ENCODE measurements around the gene TRRAP.
"Not testable (repeated sequence)": the region's sequence is repeated elsewhere in the genome, so short reads cannot be mapped to it uniquely, and the experiment has no call there.

The TRRAP gene

GRCh38 chr7:98878365-98879197, at the start of gene TRRAP:
TSS of gene TRRAP (plus strand) at chr7:98878532. CDS start at chr7:98881151, 2,619 bp downstream.
- peak; percentile 83 for DNase-seq

- no peak for DNase-seq
Measured at GRCh38 chr7:98830972-98831548, 47.3 kb upstream of the TRRAP start.

- peak; percentile 46 for DNase-seq
Measured at GRCh38 chr7:98831641-98832221, 46.6 kb upstream of the TRRAP start.

- DNase-seq, result no peak
Measured at GRCh38 chr7:98833022-98833421, 45.3 kb upstream of the TRRAP start.

DNA sequence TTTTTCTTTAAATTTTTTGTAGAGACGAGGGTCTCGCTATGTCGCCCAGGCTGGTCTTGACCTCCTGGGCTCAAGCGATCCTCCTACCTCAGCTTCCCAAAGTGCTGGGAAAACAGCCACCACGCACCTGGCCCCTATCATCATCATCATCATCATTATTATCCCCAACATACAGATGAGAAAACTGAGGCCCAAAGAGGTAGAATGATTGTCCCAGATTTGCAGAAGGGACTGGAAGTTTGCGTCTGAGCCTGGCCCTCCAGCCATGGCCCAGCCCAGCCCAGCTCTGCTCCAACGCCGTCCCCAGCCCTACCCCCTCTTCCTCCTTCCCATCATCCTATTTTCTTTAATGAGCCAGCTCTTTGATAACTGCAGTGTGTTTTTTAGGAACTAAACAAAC, 43.4 kb upstream of the TRRAP start:
- DNase-seq, result no peak

- DNase-seq, result peak; percentile 4
Measured at GRCh38 chr7:98836811-98837629, 41.3 kb upstream of the TRRAP start.

DNA sequence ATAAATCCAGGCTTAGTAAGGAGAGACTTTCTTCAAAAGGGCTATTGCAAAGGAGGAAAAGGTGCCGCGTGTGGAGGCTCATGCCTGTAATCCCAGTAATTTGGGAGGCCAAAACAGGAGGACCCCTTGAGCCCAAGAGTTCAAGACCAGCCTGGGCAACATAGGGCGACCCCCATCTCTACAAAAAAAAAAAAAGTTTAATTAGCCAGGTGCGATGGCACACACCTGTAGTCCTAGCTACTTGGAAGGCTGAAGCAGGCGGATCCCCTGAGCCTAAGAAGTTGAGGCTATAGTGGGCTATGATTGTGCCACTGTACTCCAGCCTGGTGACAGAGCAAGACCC, 40.7 kb upstream of the TRRAP start:
- DNase-seq, result no peak

- no peak for DNase-seq
Measured at GRCh38 chr7:98840096-98840495, 38.2 kb upstream of the TRRAP start.

- DNase-seq, result no peak
Measured at GRCh38 chr7:98840722-98841121, 37.6 kb upstream of the TRRAP start.

GRCh38 chr7:98841179-98841997, 36.9 kb upstream of the TRRAP start:
- DNase-seq, result peak; percentile 75

DNA sequence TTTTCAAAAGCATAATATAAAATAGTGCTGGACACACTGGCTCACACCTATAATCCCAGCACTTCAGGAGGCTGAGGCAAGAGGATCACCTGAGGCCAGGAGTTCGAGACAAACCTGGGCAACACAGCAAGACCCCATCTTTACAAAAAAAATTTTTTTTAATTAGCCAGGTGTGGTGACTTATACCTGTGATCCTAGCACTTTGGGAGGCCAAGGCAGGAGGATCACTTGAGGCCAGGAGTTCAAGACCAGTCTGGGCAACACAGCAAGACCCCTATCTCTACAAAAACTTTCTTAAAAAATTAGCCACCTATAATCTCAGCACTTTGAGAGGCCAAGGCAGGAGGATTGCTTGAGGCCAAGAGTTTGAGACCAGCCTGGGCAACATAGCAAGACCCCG, 35.8 kb upstream of the TRRAP start:
- DNase-seq, result not testable (repeated sequence)

GRCh38 chr7:98848918-98849317, 29.4 kb upstream of the TRRAP start:
- no peak for DNase-seq

DNA sequence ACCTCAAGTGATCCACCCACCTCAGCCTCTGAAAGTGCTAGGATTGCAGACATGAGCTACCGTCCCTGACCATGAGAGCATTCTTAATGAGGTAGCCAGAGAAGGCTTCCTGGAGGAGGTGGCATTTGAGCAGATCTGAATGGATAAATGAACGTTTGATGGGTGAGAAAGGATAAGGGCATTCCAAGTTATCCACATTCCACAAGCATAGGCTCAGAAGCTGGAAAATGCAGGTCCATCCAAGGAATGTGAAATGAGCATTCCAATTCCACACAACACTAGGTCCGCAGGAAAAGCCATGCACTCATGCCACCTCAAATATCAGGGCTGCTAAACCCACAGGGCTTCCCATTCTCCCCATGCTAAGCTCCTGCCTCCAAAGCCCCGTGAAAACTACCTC, 25.5 kb upstream of the TRRAP start:
- DNase-seq, result no peak

DNA sequence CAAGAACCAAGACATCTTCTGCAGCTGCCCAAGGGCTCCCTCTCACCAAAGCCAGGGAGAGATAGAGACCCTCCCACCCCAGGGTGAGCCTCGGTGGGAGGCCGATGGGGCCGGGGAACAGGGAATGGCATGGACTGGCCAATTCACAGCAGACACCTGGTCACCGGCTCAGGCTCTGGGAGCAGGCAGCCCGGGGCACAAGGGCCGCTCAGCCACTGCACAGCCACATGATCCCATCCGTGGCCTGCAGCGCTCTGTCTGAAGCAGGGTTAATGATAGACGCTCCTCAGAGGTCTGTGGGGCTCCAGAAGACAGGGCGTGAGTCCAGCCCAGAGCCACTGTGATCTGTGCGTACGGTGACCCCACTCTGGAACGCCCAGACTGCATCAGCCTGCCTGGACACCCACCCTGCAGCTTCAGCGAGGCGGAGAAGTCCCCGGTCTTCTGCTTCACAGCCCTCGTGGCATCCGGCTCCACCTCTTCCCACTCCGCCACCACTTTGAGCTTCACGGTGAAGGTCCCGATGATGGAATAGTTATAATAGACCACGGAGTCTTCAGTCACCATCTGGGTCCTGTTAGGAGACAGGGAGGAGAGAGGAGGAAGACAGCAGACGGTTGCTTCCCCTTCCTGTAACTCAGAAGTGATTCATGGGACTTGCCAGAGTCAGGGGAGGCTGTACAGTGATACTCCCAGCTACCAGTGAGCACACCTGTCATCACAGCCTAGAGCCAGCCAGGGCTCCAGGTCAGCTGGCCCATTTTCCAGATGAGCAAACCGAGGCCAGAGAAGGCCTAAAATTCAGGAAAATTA, 22.5 kb upstream of the TRRAP start:
- DNase-seq, result no peak

DNA sequence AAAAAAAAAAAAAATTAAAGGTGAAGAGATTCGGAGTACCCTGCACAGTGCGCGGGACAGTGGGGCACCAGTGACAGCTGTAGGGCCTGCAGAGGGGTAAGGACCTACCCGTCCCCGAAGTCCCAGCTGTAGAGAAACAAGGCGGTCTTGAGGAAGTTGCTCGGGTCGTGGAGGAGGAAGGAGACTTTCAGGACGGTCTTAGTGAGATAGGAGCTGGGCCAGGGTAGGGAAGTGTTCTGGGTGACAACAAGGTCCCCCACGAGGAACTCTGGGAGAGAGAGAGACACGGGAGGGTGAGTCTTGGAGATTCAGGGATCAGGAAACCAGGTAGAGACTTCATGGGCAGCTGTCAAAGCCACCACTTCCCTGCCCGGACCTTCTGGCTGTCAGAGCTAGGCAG, 18.3 kb upstream of the TRRAP start:
- DNase-seq, result no peak

- DNase-seq, result no peak
Measured at GRCh38 chr7:98862203-98862602, 16.1 kb upstream of the TRRAP start.

DNA sequence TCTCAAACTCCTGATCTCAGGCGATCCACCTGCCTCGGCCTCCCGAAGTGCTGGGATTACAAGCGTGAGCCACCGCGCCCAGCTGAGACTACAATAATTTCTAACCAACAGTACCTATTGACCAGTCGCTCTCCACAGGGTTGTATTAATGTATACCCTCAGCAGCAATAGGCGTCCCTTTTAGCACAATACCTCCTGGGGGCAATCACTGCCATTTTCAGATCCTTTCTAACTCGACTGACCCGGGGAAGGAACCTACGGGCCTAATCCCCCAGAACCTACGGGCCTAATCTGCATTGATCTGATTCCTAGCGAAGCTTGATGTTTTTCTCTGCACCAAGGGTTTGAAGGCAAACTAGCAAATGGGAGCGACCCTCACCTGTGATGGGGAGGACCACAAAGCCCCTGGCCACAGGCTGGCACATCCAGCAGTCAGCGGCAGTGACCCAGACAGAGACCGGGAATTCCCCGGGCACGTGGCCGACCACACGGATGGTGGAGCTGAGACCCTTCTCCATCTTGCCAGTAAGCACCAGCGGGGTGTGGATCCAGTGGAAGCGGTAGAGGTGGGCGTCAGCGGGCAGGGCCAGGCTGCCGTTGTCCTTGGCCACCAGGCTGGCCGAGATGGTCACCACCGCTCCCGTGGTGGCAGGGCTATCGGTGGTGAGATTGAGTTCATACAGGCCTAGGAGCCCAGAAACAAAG, 15.5 kb upstream of the TRRAP start:
- no peak for DNase-seq

GRCh38 chr7:98863601-98864000, 14.7 kb upstream of the TRRAP start:
- no peak for DNase-seq

- DNase-seq, result no peak
Measured at GRCh38 chr7:98864731-98865453, 13.4 kb upstream of the TRRAP start.

GRCh38 chr7:98866351-98866750, 12.0 kb upstream of the TRRAP start:
- DNase-seq, result no peak
